HG02642 (cell line): ENCODE results near the gene PSMB8.
"Not testable (repeated sequence)": the region's sequence is repeated elsewhere in the genome, so short reads cannot be mapped to it uniquely, and the experiment has no call there.

ENCODE experiments used
- ATAC-seq: cut with Tn5 transposase; IDR thresholded peaks from one replicate; pipeline ENCODE4 v1.9.1; 2021; ENCODE audit warnings: mild to moderate bottlenecking; ENCODE audit not compliant: unreplicated experiment, poor library complexity

Gene PSMB8

GRCh38 chr6:32838114-32838958 is 5.5 kb downstream of the PSMB8 start, which contains the start of gene TAP2:
TSS of gene TAP2 (minus strand) at chr6:32838739. CDS start at chr6:32838233, 506 bp downstream.
- peak; percentile 86 for ATAC-seq

- no peak for ATAC-seq
These were observed 6.2 kb downstream of the PSMB8 start for GRCh38 chr6:32837651-32838113.

- ATAC-seq: no peak
These were observed 7.0 kb downstream of the PSMB8 start for GRCh38 chr6:32836873-32837272.

DNA sequence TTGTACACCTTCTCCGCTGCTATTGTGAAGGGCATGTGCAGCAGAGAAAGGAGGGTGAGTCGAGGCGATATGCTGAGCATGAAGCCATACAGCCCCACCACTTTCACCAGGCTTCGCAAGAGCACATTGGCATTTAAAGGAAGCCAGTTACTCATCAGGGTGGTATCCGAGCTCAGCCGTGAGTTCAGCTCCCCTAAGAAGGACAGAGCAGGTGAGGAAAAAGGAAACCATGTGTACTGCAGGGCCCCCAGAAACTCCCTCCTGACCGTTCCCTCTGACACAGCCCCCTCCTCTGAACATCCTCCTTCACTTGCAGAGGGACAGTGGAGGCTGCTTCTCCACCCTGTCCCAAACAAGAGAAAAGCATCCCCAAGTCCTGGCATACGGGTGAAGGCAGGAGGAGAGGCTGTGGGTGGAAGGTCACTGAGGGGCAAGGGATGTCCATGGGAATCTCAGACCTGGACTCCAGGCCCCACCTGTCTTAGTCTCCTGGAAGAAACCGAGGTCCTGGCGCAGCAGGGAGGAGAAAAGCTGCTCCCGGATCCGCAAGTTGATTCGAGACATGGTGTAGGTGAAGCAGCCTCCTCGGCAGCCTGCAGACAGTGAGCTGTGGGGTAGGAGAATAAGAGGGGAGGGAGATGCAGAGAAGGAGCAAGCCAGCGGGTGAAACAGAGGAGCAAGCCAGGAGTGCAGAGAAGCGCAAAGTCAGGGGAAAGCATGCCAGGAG is 8.5 kb downstream of the PSMB8 start:
- ATAC-seq: no peak

DNA sequence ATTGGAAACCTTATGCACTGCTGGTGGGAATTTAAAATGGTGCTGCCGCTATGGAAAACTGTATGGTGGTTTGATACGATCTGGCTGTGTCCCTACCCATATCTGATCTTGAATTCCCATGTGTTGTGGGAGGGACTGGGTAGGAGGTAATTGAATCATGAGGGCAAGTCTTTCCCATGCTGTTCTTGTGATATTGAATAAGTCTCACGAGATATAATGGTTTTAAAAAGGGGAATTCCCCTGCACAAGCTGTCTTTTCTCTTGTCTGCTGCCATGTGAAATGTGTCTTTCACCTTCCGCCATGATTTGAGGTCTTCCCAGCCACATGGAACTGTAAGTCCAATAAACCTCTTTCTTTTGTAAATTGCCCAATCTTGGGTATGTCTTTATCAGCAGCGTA is 10.2 kb downstream of the PSMB8 start:
- no peak for ATAC-seq

DNA sequence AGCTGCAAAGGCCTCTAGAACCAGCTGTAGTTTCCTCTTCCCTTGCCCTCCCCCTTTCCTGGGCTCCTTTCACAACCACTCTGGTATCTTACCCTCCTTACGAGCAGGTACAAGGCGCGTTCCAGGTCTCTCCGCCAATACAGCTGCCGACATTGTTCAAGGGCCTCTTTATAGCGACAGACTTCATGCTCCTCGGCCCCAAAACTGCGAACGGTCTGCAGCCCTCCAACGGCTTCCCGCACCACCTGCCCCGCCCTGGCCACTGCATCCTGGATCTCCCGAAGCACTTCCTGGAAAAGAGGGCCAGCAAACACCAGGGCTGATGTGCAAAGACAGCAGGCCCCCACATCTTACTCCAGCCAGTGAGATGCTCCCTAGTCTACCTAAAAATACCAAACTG is 11.3 kb downstream of the PSMB8 start:
- no peak for ATAC-seq

DNA sequence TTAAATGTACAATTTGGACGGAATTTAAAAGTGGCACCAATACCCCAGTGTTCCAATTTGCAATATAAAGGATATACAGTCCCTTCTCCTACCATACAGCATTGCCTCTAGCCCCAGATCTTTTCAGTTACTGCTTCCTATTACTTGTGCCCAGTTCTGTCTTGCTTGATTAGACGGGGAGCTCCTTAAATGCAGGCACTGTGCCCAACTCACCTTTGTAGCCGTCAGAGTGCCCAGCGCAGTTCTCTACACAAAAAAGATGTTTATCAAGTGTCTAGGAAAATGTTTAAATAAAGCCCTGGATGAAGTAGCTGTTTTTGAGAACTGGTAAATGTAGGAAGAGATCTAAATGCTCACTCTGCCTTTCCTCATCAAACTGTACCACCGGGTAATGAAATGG is 12.9 kb downstream of the PSMB8 start:
- no peak for ATAC-seq

DNA sequence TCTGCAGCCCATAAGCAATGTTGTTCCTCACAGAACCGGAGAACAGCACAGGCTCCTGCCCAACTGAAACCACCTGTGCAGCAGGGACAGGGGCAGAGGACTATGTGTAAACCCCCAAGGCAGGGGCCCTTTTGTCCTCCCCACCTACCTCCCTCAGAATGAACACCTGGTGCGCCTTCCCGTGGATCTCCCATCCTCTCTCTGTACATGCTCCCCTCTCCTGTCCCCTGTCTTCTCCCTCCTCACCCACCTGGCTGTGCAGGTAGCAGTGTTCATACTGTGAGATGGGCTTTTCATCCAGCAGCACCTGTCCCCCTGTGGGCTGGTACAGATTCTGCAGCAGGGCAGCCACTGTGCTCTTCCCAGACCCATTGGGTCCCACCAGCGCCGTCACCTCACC is 13.8 kb downstream of the PSMB8 start:
- no peak for ATAC-seq

DNA sequence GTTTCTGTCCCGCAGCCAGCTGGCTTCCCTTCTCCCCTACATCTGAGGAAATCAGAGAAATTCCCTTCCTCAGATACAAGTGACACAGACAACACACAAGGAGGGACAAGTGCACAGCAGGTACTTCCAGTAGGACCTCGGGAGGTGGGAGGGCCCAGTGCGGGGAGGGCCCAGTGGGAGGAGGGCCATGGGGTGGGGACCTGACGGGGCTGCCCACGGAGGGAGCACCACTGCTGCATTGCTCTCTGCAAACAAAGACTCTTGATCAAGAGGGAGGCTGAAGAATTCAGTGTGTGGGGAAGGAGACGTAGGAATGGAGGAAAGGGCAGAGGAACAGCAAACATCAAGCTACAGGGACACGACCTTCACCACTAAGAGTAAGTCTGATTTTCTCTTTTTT is 14.4 kb downstream of the PSMB8 start:
- no peak for ATAC-seq

- no peak for ATAC-seq
These were observed 16.8 kb downstream of the PSMB8 start for GRCh38 chr6:32827025-32827424.

DNA sequence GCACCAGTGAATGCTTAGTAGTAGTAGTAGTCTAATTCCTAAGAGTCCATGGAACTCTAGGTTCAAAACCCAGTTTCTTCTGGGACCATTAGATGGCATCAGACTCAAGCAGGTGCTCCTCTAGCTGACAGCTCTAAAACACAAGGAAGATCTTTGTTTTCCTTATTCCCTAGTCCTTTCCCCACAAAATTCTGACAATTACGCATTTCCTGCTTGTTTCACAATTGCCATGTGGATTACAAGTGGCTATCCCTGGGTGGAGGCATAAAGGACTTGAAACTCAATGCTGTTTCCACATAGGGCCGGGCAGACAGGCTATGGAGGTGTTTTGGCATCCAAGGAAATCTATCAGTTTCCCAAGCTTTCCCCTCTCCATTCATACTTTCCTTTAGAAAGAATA is 17.9 kb downstream of the PSMB8 start:
- ATAC-seq: no peak

GRCh38 chr6:32819729-32820128 is 24.1 kb downstream of the PSMB8 start:
- ATAC-seq: no peak

GRCh38 chr6:32818867-32819266 is 25.0 kb downstream of the PSMB8 start:
- no peak for ATAC-seq

- no peak for ATAC-seq
These were observed 27.1 kb downstream of the PSMB8 start, which contains the start of gene HLA-DOB for GRCh38 chr6:32816746-32817204. TSS of gene HLA-DOB (minus strand) at chr6:32817002. CDS start at chr6:32816951, 51 bp downstream.

GRCh38 chr6:32815996-32816395 is 27.9 kb downstream of the PSMB8 start:
- ATAC-seq: peak; percentile 49

- ATAC-seq: no peak
These were observed 28.7 kb downstream of the PSMB8 start for GRCh38 chr6:32815115-32815514.

- no peak for ATAC-seq
These were observed 29.7 kb downstream of the PSMB8 start for GRCh38 chr6:32814145-32814544.

DNA sequence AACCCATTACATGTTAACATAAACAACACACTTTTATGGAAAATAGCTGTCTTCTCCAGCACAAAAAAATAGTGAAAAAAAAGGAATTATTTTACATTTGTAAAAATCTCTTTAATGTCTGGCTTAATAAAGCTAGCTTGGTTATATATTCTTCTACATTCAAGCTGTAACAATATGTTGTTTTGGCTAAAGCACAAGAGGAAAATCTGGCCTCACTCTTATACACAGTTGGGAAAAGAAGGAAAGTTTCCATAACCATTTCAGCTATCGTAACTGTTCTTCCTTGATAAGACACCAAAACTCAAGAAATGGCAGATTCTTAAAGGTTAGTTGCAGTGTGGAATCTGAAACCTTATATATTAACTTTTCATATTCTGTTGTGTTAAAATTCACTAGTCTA is 34.7 kb downstream of the PSMB8 start:
- no peak for ATAC-seq

DNA sequence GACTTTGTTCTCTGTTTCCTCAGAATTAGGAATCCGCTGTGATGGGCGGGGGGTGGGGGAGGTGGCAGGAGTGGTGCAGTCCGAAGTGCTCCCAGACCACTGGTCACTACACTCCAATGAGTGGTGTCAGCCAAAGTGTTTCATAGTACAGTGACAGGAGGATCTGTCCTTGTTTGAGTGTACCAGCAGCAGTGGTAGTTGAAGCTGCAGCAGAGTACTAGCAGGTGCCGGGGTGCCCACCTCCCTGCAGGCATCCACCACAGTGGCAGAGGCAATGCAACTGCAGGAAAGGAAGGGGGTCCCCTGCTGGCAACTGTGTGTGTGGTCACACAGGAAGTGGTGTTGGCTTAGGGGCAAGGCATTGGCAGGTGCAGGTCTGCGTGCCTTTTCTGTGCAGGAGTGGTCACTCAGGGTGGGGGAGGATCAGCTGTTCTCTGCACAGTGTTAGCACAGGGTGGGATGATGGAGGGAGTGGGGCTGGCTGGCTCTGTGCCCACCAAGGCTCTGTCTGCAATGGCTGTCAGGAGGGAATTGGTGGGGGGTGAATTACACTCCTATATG is 36.7 kb downstream of the PSMB8 start:
- no peak for ATAC-seq

DNA sequence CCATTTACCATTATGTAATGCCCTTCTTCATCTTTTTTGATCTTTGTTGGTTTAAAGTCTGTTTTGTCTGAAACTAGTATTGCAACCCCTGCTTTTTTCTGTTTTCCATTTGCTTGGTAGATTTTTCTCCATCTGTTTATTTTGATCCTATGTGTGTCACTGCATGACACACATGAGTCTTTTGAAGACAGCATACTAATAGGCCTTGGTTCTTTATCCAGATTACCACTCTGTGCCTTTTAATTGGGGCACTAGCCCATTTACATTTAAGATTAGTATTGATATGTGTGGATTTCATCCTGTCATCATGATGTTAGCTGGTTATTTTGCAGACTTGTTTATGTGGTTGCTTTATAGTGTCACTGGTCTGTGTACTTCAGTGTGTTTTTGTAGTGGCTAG is 38.4 kb downstream of the PSMB8 start:
- not testable (repeated sequence) for ATAC-seq

- no peak for ATAC-seq
These were observed 40.4 kb downstream of the PSMB8 start for GRCh38 chr6:32803416-32803815.
